Heart left ventricle (tissue), 16 donors: Measurements from ENCODE around the gene INKA1. TPM values are rescaled to one million over a fixed set of nuclear protein-coding genes. Genes with fewer than 3 reads are reported as not detected.

Experiments used
- ATAC-seq, 4 donors: fragments of 200-7000 bp; cut with Tn5 transposase; one replicate each; pipeline ENCODE4 v1.9.1; 2020 to 2022; ENCODE audit warnings: moderate library complexity in 4 of 4, mild to moderate bottlenecking in 3 of 4, moderate number of reproducible peaks in 1 of 4
- DNase-seq, 5 donors: peaks; one replicate each; pipeline ENCODE4 v3.0.0-alpha.2; 2020
- H3K27ac ChIP-seq, 12 donors: fragments of 200-600 bp; sonication (generic) in 4 of 12; one replicate each; pipeline versions ENCODE4 v1.5.0 to v1.8.0; 2016 to 2022; ENCODE audit warnings: mild to moderate bottlenecking in 2 of 12
- H3K27me3 ChIP-seq, 9 donors: fragments of 200-600 bp; sonication (generic) in 2 of 9; one replicate each; pipeline versions ENCODE4 v1.5.1 to v1.8.0; 2016 to 2022; ENCODE audit warnings: mild to moderate bottlenecking in 3 of 9
- H3K36me3 ChIP-seq, 9 donors: fragments of 200-600 bp; sonication (generic) in 2 of 9; one replicate each; pipeline versions ENCODE4 v1.5.0 to v1.8.0; 2018 to 2022; ENCODE audit warnings: mild to moderate bottlenecking in 2 of 9
- H3K4me1 ChIP-seq, 12 donors: fragments of 200-600 bp; sonication (generic) in 4 of 12; one replicate each; pipeline versions ENCODE4 v1.5.0 to v1.8.0; 2016 to 2022; ENCODE audit warnings: mild to moderate bottlenecking in 3 of 12
- H3K4me3 ChIP-seq, 12 donors: fragments of 200-600 bp; sonication (generic) in 4 of 12; one replicate each; pipeline versions ENCODE4 v1.5.0 to v1.8.0; 2017 to 2022; ENCODE audit warnings: mild to moderate bottlenecking in 9 of 12, moderate library complexity in 4 of 12
- H3K9me3 ChIP-seq, 12 donors: fragments of 200-600 bp; sonication (generic) in 4 of 12; one replicate each; pipeline versions ENCODE4 v1.5.0 to v1.8.0; 2016 to 2022; ENCODE audit warnings: mild to moderate bottlenecking in 1 of 12
- CTCF ChIP-seq, 12 donors: fragments of 200-600 bp; sonication (generic) in 4 of 12; IDR thresholded peaks; one replicate each; pipeline versions ENCODE4 v1.5.0 to v1.8.0; 2018 to 2022; ENCODE audit warnings: antibody characterized with exemption in 12 of 12, mild to moderate bottlenecking in 5 of 12
- POLR2A ChIP-seq, 2 donors: fragments of 450-650 bp; IDR thresholded peaks; one replicate each; pipeline ENCODE4 v1.6.1; 2017; ENCODE audit warnings: antibody characterized with exemption in 2 of 2, mild to moderate bottlenecking in 2 of 2, moderate library complexity in 2 of 2
- WGBS, 4 donors: extraction: QIAGEN DNeasy Blood & Tissue Kit in 2 of 4; methylation state at CpG; one replicate each; pipeline versions ENCODE4 v1.1.5 to v1.1.7; 2013 to 2018; 5-methylcytosine and 5-hydroxymethylcytosine counted together
- intact Hi-C, 10 donors: fragments of 100-400 bp; cut with DNase I; formaldehyde crosslinking; loops; one replicate each; pipeline versions ENCODE4 v1.11.1 to v1.14.2; 2022
- polyA plus RNA-seq, 2 donors: library from polyadenylated mRNA; stranded (reverse); fragments of 200-250 nt; gene quantifications; one replicate each; pipeline ENCODE4 v1.2.3, GENCODE V29; 2013
- total RNA-seq, 9 donors: library from RNA; depleted of rRNA in 2 of 9; stranded (reverse); fragments of >200 nt in 2 of 9; fragmentation: NEBNext Ultra II Directional in 3 of 9; extraction: Animal tissue kit (Norgen Biotek cat#: 25700) in 3 of 9; gene quantifications; one replicate each; pipeline versions ENCODE4 v1.1.0 to v1.2.4, GENCODE V29; 2016 to 2023
- donor health status: ischemic (EF 13 %, LVEDD 7.1; RV severe dilation, severe dysfunction).
- donor health status: healthy with polysubstance abuse.
- donor health status: DM: no; HTN: yes; CAD: no.
- donor health status: DM: no; HTN: no; CAD: no.
- donor health status: ischemic (EF 25% LVEDD 6.9; RV normal size, moderate dysfunction).
- donor health status: ischemic (EF 25% LVEDD 5.7; RV mildly dilated, moderate dysfunction).
- donor health status: healthy.
- donor health status: DM: yes; HTN: yes; CAD: no.
- donor health status: ischemic (EF 35%, LVEDD 5.7; RV mildly dilated, moderate dysfunction).
- donor health status: nonischemic (EF 11% LVEDD 7.7; RV severe dilation, severe dysfunction).
- donor health status: DM: yes; HTN: yes; CAD: no.
- donor health status: PGD.
- donor health status: ischemic (EF 29% LVEDD 5.4; RV normal size, mild dysfunction).
- donor health status: nonischemic (EF 23%, LVEDD 6.1; RV moderate dilation, normal function).

The INKA1 gene
- total and polyA plus RNA-seq, 11 donors: 1.1 to 5.0 (median 3.3) TPM

GRCh38 chr3:49787536-49787935 is 15.5 kb upstream of the INKA1 start:
- Histone ChIP-seq H3K27me3 (no peaks in the 10 kb centered on the region), H3K9me3 (no peaks in the 10 kb centered on the region), H3K4me1 (peaks cover 0 to 36% (median 24%) of the 10 kb centered on the region in 12 donors), H3K27ac (peak overlapping the region in 11 of 12 donors; percentile 85 to 99 (median 94)), H3K36me3 (peaks cover 0 to 21% (median 7%) of the 10 kb centered on the region in 9 donors), H3K4me3 (no peak overlapping the region)
- ATAC-seq (no peak), DNase-seq (no peak)
- intact Hi-C loops: loop anchor here in 2 of 10 donors (5.0 kb wide), 1 partner anchor 65 kb away; the partner anchor contains the start of gene GMPPB (in 2 of the 2)
- WGBS, 4 donors: 75 to 80% (median 78%) methylated on average over 5 of the region's 5 CpGs
- no peak for TF ChIP-seq CTCF (IDR thresholded peaks at IDR 0.05)
- no peak for TF ChIP-seq POLR2A (IDR thresholded peaks at IDR 0.05)

- peaks cover 0 to 36% (median 24%) of the 10 kb centered on the region in 12 donors for H3K4me1 ChIP-seq
- H3K36me3 ChIP-seq: peaks cover 0 to 19% (median 7%) of the 10 kb centered on the region in 9 donors
- no peak overlapping the region for H3K4me3 ChIP-seq
- DNase-seq: no peak
- H3K9me3 ChIP-seq: no peaks in the 10 kb centered on the region
- peak overlapping the region in 4 of 12 donors; percentile 86 to 94 (median 94) for H3K27ac ChIP-seq
- no peak for ATAC-seq
- no peaks in the 10 kb centered on the region for H3K27me3 ChIP-seq
- TF ChIP-seq CTCF (IDR thresholded peaks at IDR 0.05) (no peak), POLR2A (IDR thresholded peaks at IDR 0.05) (no peak)
- intact Hi-C loops: loop anchor here in 2 of 10 donors (5.0 kb wide), 1 partner anchor 66 kb away; the partner anchor contains the start of gene GMPPB (in 2 of the 2)
- WGBS, 4 donors: 93 to 100% (median 98%) methylated on average over 2 of the region's 2 CpGs
Measured at GRCh38 chr3:49788056-49788455, 15.0 kb upstream of the INKA1 start.

- H3K27ac ChIP-seq: no peak overlapping the region
- DNase-seq: no peak
- intact Hi-C loops: no loop called here
Measured at GRCh38 chr3:49790626-49791411, 12.2 kb upstream of the INKA1 start.

More at GRCh38 chr3:49790626-49791411, 12.2 kb upstream of the INKA1 start:
- Histone ChIP-seq H3K27me3 (no peaks in the 10 kb centered on the region), H3K36me3 (no peaks in the 10 kb centered on the region), H3K4me3 (no peak overlapping the region), H3K9me3 (no peaks in the 10 kb centered on the region), H3K4me1 (peaks cover 0 to 11% (median 8%) of the 10 kb centered on the region in 12 donors)
- no peak for TF ChIP-seq CTCF (IDR thresholded peaks at IDR 0.05)
- TF ChIP-seq POLR2A (IDR thresholded peaks at IDR 0.05): no peak
- no peak for ATAC-seq
- WGBS, 4 donors: 70 to 73% (median 72%) methylated on average over 9 of the region's 9 CpGs
